Left cardiac atrium (tissue), 4 donors: ENCODE measurements around the gene SLC23A1. TPM values are rescaled to one million over a fixed set of nuclear protein-coding genes. Genes with fewer than 3 reads are reported as not detected.
A peak's percentile ranks its signal among the peaks of the same experiment; 100 is the strongest.

Experiments
- ATAC-seq, 2 donors: fragments of 200-7000 bp; cut with Tn5 transposase; one replicate each; pipeline ENCODE4 v1.9.1; 2020; ENCODE audit warnings: mild to moderate bottlenecking in 2 of 2, moderate library complexity in 2 of 2
- DNase-seq: peaks from one replicate; pipeline ENCODE4 v3.0.0-alpha.2; 2020
- intact Hi-C, 2 donors: fragments of 100-400 bp; cut with DNase I; formaldehyde crosslinking; loops; one replicate each; pipeline versions ENCODE4 v1.14.1 to v1.15.1; 2022 to 2023
- long read RNA-seq: library from polyadenylated mRNA; unstranded; transcript quantifications from one replicate; pipeline ENCODE4 v2.0.0, GENCODE V29; 2021
- total RNA-seq, 2 donors: library from RNA; stranded (reverse); fragmentation: NEBNext Ultra II Directional; extraction: Animal tissue kit (Norgen Biotek cat#: 25700); gene quantifications; one replicate each; pipeline ENCODE4 v1.2.1, GENCODE V29; 2021
- donor health status: DM: no; HTN: yes; CAD: no.
- donor health status: DM: no; HTN: yes; CAD: no; lungs with severe emphysema.
- donor health status: DM: yes; HTN: yes; CAD: no.
- donor health status: Dilated cardiomyopathy.

The SLC23A1 gene
- total RNA-seq: not detected
- long read RNA-seq: 0 reads

DNA sequence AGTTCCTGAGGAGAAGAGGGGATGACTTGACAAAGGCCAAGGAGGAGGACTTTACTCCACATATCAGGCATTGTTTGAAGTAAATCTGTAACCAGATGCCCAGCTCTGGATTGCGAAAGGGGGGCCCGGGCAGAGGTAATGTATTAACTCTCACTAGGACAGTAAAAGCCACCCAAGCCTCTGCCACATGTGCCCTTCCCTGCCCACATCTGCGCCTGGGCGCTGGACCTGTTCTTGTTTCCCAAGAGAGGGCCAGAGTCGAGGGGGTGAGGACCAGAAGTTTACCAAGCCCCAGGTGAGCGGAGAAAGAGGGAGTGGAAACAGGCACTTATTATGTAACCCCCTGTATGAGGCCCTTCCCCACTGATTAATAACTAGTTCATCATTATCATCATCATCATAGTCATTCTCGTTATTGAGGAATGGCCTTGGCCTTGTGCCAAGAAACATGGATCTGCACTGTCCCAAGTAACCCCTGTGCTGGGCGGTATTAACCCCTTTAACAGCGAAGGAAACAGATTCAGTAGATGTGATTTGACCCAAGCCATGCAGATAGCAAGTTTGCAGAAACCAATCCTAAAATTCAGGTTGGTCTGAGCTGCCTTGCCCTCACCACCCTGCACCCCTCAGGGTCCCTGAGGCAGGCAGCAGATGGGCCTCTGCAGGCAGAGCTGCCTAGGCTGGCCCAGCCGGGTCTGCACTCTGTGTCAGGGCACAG, at the start of gene SLC23A1:
Gene SLC23A1 (minus strand): TSS at position 23 of the 718 bp plus-strand sequence. CDS start 44 bp downstream, outside the sequence.
- ATAC-seq (no peak), DNase-seq (no peak)
- intact Hi-C loops: no loop called here

DNA sequence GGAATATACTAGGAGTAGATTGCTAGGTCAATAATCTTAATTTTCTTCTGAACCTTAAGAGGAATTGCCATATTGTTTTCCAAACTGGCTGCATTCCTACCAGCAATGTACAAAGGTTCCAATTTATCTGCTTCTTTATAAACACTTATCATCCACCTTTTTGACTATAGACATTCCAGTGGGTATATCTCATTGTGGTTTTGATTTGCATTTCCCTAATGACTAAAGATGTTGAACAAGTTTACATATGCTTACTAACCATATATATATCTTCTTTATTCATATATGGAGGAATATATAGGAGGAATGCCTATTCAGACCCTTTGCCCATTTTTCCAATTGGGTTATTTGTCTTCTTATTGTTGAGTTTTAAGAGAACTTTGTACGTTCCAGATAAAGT, 48.6 kb upstream of the SLC23A1 start:
- ATAC-seq (no peak), DNase-seq (no peak)
- intact Hi-C loops: no loop called here

DNA sequence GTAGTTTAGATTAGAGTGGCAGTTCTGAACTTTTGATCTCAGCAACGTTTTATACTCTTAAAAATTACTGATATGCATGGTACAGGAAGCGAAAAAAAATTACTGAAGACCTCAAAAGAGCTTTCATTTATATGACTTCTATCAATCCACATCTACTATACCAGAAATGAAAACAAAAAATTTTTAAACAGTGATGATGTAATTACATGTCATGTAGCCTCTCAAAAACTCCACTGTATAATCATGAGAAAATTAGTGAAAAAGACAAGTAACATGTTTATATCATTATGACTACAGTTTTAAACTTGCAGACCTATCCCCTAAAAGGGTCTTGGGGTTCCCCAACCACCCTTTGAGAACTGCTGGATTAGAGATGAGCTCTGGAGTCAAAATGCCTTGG, 46.9 kb upstream of the SLC23A1 start:
- ATAC-seq (no peak), DNase-seq (no peak)
- intact Hi-C loops: no loop called here

DNA sequence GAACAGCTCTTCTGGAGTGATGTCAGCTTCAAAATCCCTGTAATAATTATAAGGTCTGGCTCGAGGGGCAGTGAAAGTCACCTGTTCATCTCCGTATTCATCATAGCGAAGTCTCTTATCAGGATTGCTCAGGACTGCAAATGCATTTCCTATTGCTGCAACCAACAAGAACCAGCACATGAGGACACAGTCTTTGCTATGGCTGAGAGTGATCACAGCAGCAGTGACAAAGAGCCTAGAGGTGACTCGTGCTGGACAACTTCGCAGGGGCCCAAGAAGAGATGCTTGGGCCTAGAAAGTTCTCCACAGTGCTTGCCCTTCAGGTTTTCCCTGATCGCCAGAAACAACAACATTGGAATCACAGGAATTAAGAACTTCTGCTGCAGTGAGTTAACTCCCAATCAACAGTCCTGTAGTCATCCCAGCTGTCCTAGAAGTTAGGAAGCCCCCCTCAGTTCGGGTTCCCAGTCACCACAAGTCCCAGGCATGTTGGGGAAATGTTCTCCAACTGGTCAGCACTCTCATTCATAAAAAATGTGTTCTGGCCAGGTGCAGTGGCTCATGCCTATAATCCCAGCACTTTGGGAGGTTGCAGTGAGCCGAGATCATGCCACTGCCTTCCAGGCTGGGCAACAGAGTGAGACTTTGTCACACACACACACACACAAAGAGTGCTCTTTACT, 43.2 kb upstream of the SLC23A1 start:
- intact Hi-C loops: loop anchor here in 1 of 2 donors (10.0 kb wide), 2 partner anchors 178 to 348 kb away; no protein-coding TSS in a partner anchor
- ATAC-seq: peak in 1 of 2 donors; percentile 13
- DNase-seq: no peak

DNA sequence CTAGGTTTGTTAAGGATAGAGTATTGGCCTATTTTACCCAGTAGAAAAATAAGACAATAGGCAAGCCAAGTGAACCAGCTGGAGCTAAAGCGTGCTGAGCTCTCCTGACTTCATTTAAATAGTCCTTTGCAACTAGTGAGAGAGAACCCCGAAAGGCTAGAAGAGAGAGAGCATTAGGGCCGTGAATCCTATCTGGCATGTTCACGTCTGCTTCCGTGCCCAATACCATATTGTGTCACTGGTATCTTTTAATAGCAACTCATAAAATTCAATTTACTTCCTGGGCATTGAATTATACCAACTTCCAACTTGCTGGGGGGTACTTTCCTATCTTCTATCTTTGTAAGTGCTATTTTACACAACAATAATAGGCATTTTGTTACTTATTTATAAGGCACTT, 42.4 kb upstream of the SLC23A1 start:
- no peak for DNase-seq
- ATAC-seq: no peak
- intact Hi-C loops: loop anchor here in 1 of 2 donors (10.0 kb wide), 2 partner anchors 179 to 349 kb away; no protein-coding TSS in a partner anchor

DNA sequence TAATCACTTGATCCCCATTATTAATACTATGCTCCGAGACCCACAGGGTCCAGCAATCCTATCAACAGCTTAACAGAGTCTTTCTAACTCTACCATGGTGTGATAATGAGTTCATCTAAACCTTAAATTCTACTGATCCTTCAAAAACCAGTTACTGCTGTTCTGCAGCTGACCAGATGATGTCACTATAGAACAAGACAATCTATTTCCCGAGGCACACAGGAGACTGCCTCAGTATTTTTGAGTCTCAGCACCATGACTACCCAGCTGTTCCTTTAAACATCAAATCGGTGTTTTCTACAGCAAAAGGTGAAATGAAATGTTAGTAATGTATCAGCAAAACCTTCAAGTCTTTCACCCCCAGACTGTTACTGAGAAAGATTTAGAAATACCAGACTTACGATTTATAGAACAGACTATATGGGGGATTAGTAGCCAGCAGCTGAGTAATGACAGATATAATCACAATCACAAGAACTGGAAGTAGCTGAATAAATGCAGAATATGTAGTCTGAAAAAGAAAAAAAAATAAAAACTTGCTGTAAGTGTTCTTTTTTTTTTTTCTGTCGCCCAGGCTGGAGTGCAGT, 39.3 kb upstream of the SLC23A1 start:
- intact Hi-C loops: loop anchor here (2.0 to 10.0 kb wide), 4 partner anchors 90 to 352 kb away; no protein-coding TSS in a partner anchor
- ATAC-seq: peak; percentile 43 to 58
- DNase-seq: no peak

DNA sequence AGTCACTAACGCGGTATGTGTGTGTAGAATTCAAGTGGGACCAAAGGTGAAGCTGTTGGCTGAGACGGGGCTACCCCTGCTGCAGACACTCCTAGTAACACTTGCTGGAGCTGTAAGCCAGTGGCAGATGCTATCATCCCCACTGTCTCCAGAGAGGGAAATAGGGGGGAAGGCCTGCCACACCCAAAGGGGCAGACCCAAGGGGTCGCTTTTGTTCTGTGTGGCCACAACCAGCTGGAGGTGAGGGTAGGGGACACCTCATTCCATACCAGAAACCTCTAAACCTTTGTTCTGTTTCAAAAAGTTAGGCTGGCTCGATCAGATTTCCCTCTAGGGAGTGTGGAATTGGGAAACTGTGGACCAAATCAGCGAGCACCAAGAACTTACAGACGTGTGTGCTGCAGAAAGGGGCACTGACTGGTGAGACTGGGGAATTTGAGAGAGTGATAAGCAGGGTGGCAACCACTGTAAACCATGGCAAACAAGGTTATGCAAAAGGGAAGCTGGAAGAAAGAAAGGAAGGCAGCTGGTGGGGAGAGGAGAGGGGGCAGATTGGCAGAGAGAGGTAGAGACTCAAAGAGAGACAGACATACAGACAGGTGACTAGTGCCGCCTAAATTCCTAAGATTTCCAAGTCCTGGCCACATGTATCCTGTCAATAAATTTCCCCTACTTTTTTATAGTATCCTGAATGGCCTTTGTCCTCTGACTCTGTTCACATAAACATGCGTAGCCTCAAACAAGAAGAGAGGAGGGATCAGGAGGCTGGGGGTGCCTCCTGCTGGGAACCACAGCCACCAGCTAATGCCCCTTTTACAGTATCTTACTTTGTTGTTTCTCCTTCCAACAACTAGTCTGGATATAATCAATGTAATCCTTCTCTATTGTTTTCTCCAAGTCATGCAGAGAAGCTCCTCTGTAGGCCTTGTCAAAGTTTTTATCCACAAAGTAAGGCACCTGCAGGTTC, 36.4 kb upstream of the SLC23A1 start:
- intact Hi-C loops: loop anchor here (2.0 to 10.0 kb wide), 4 partner anchors 63 to 355 kb away; partner anchors contain the start of gene STING1 (in 1 of the 2)
- ATAC-seq (peak; percentile 12 to 18), DNase-seq (no peak)

DNA sequence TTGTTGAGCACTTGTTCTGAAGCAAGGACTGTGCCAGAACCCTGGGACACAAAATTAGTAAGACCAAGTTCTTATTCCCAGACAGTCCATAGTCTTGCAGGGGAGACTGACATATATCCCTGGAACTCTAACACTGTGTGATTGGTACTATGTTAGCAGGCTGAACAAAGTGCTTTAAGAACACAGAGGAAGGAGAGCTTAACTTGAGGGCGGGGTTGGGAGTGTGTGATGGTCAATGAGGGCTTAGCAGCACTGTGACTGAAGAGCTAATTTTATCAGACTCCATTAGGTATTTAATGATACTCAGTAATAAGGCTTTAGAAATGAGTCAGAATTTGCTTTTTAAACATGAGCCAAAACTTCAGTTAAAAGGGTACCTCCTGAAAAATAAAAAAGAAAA, 35.7 kb upstream of the SLC23A1 start:
- intact Hi-C loops: loop anchor here in 1 of 2 donors (2.0 kb wide), 1 partner anchor 64 kb away; the partner anchor contains the start of gene STING1
- no peak for DNase-seq
- peak; percentile 50 for ATAC-seq

DNA sequence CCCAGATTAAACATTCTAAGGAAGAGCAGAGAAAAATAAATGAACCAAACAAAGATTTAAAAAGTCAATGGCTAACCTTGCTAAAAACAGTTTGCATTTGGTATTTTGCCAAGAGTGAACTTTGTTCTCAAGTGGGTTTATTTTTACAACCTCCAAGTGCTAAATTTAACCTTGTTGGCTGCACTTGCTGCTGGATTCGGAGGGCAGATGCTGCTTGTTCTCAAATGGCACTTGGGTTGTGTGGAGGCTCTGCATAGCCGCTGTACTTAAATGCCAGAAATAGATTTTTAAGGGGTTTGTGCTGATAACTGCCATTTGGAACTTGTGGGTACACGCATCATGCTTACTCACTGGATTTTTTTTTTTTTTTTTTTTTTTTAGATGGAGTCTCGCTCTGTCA, 34.1 kb upstream of the SLC23A1 start:
- no peak for DNase-seq
- intact Hi-C loops: no loop called here
- peak; percentile 71 to 81 for ATAC-seq

DNA sequence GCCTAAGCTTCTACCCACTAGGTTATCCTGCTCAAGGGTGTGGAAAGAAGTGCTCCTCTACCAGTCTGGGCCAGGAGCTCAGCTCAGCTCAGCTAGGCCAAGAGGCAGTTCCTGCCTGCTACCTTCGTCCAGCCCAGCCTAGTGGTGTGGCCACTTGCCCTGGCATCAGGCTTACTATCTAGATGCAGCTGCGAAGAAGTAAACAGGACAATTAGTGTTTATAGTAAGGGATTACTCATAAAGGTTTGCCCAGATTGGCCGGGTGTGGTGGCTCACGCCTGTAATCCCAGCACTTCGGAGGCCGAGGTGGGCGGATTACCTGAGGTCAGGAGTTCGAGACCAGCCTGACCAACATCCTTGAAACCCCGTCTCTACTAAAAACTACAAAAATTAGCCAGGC, 33.6 kb upstream of the SLC23A1 start:
- DNase-seq: no peak
- peak in 1 of 2 donors; percentile 9 for ATAC-seq
- intact Hi-C loops: no loop called here

DNA sequence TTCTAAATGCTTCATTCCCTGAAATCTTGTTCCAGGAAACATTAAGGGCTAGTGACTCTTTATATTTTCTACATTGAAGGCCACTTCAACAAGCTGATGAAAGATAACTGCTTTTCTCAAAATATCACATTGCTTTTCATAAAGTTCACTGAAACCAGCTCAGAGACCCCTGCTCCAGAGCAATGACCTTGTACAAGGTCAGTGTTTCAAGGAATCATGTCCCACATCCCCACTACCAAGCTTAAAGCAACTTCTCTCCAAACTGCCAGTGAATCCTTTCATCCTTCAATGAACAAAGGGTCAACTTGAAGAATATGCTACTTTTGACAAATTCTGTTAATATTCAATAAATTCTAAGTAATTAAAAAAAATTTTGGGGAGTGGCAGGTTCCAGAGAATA, 32.8 kb upstream of the SLC23A1 start:
- ATAC-seq (no peak), DNase-seq (no peak)
- intact Hi-C loops: no loop called here

DNA sequence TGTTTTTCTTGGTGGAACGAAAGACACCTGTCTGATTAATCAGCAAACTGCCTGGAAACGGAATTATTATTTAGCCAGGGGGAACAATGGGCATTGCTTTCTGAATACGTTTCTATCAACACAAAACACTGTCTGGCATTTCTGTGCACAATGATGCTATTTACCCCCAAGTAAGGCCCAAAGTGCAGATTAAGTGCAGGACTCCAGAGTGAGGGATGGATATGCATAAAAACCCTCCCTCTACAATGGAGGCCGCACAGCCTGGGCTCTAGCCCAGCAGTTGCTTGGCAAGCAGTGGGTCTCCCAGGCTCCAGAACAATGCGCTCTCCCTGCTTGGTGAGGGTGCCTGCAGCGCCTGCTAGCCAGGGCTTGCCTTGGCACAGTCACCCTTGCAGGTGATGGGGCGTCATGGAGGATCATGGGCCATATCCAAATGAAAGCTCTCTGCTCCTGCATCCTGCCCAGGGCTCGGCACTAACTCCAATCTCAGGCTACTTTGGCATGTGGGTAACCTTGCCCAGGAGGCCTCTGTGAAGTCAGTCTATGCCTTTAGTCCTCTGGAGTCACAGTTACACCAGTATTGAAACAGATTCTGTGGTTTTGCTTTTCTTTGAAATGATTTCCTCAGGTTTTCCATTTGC, 32.2 kb upstream of the SLC23A1 start:
- intact Hi-C loops: no loop called here

DNA sequence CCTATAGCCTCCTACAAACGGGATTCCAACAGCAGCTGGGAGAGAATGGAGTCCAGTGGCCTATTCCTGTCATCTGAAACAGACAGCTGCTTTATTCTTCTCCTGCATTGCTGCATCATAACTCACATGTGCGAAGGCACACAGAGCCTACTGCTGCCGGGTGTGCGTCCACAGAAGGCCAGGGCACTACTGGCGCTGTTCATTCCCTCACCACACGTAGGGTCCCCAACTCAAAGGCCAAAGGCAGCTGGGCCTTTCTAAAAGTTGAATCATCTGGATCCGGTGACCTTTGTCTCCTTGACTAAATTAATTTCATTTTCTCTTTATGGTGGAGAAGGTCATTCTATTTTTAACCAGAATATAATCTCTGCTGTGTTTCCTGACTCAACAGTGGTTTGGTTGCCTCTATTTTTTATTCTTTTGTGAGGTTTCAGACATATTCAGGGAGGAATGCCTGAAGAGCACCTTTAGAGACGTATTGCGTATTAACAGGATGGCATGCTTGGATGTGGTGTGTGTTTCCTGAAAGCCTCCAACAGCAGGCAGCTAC, 31.6 kb upstream of the SLC23A1 start:
- ATAC-seq (peak; percentile 6 to 22), DNase-seq (no peak)
- intact Hi-C loops: no loop called here

More for the DNA sequence above, 32.2 kb upstream of the SLC23A1 start:
- ATAC-seq: peak; percentile 52 to 53
- peak; percentile 36 for DNase-seq

DNA sequence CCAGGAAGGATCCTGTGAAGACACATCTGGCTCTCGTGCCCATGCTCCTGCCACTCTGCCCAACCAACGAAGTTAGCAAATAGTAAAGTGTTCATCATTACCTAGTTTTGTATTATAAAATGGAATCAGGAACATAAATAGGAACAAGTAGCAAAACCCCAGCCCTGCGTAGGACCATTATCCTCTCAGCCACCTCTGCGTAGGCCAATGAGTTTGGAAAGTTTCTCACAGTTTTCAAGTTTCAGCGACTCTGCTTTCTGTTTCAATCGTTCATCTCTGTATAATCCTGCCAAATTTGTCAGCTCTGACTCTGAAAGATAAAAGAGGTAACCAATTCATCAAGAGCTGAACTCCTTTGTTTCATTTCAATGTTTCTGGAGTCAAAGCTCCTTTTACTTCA, 30.9 kb upstream of the SLC23A1 start:
- intact Hi-C loops: no loop called here
- DNase-seq (no peak), ATAC-seq (no peak)

DNA sequence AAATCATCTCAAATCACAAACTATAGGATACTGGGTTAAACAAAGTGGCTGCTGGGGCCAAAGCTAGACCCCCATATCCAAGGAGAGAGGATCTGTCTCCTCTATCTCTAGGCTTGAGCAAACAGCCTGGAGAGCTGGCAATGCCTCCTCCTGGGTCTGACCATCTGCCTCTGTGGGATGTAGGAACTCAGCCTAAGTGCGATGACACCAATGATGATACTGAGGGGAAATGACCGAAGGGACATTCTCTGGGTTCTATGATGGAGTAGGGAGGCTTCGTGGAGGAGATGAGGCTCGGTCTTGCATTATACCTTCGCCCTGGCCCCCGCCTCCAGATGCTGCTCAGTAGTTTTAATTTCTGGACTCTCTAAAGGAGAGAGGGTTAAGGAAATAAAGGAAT, 30.1 kb upstream of the SLC23A1 start:
- intact Hi-C loops: no loop called here
- no peak for ATAC-seq
- no peak for DNase-seq

DNA sequence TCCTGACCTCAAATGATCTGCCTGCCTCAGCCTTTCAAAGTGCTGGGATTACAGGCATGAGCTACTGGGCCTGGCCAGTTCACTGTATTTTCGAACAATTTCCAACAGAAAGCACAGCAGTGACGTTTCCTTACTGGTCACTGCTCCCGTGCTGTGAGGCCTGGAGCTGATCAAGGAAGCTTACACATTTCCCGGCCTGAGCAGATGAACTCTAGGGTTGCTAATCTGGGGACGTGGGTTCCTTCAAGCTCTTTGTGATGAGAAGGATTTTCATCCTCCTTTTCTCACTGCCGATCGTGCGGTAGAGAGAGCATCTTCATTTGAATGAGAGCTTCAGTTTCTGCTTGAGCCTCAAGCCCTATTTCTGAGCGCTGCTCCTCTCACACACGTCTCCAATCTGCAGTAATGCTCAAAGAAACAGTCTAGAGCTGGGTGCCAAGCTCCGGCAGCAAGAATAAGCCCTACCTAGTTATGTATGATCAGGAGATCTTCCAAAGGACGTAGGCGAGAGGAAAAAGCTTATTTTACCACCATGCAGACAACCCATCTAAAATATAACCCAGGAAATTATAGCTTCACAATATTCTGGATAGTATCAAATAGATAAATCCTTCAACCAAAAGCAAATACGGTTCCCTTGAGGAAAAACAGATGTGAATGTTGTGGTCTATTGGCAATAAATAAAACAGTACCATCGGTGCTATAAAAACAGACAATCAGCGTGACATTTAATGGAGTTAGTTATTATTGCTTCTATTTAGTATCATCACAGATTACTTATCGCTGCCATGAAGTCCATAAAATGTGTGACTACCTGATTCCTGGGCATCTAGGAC, 28.1 kb upstream of the SLC23A1 start:
- DNase-seq (no peak), ATAC-seq (no peak)
- intact Hi-C loops: no loop called here
